Kidney epithelial cell (primary cell): ENCODE results near the gene KIF4B. TPM values are rescaled to one million over a fixed set of nuclear protein-coding genes. Genes with fewer than 3 reads are reported as not detected.

ENCODE experiments used
- DNase-seq: peaks from one replicate; pipeline ENCODE4 v3.0.0-alpha.2; 2010; ENCODE audit warnings: low read depth
- H3K27me3 ChIP-seq: 2 replicates; pipeline ENCODE4 v1.6.0; 2011; ENCODE audit warnings: low read length; ENCODE audit not compliant: control insufficient read depth, insufficient read depth
- H3K36me3 ChIP-seq: 2 replicates; pipeline ENCODE4 v1.5.1; 2011; ENCODE audit warnings: low read length; ENCODE audit not compliant: control insufficient read depth, insufficient read depth
- H3K4me3 ChIP-seq: 2 replicates; pipeline ENCODE4 v1.5.1; 2011; ENCODE audit warnings: low read depth, mild to moderate bottlenecking, control low read depth, low read length
- total RNA-seq: library from RNA; depleted of rRNA; stranded (reverse); fragments of >200 nt; gene quantifications from 2 replicates; pipeline ENCODE4 v1.2.3, GENCODE V29; 2015
- TF ChIP-seq, protein P1 (sequence below): IDR thresholded peaks from 2 replicates; pipeline ENCODE4 v1.5.1; 2011; ENCODE audit warnings: mild to moderate bottlenecking, moderate library complexity, low read length, control low read depth, inconsistent platforms; ENCODE audit not compliant: insufficient read depth, poor library complexity, severe bottlenecking

Gene KIF4B
- total RNA-seq, 1 donor from 2014 or later: not detected

DNA sequence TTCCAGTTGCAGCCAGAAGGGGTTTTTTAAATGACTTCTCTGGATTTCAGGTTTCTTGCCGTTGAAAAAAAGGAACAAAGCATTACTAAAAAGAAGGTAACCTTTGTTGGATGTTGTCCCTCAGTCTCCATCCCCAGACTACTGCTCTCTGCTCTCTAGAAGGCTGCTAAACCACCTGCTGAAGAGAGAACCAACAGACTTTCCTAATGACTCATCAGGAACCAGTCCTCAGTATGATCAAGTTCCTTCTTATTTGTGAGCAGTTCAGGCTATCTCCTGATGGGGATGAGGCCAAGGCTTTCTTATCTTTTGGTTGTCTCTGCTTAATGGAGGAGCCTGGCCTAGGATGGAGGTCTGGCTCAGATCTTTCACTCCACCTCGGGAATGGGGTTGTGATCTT is 4.1 kb downstream of the KIF4B start:
- Histone ChIP-seq H3K36me3 (no peaks in the 10 kb centered on the region), H3K4me3 (no peak overlapping the region), H3K27me3 (no peaks in the 10 kb centered on the region)
- TF ChIP-seq, protein P1, sequence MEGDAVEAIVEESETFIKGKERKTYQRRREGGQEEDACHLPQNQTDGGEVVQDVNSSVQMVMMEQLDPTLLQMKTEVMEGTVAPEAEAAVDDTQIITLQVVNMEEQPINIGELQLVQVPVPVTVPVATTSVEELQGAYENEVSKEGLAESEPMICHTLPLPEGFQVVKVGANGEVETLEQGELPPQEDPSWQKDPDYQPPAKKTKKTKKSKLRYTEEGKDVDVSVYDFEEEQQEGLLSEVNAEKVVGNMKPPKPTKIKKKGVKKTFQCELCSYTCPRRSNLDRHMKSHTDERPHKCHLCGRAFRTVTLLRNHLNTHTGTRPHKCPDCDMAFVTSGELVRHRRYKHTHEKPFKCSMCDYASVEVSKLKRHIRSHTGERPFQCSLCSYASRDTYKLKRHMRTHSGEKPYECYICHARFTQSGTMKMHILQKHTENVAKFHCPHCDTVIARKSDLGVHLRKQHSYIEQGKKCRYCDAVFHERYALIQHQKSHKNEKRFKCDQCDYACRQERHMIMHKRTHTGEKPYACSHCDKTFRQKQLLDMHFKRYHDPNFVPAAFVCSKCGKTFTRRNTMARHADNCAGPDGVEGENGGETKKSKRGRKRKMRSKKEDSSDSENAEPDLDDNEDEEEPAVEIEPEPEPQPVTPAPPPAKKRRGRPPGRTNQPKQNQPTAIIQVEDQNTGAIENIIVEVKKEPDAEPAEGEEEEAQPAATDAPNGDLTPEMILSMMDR: no peak
- DNase-seq: no peak

DNA sequence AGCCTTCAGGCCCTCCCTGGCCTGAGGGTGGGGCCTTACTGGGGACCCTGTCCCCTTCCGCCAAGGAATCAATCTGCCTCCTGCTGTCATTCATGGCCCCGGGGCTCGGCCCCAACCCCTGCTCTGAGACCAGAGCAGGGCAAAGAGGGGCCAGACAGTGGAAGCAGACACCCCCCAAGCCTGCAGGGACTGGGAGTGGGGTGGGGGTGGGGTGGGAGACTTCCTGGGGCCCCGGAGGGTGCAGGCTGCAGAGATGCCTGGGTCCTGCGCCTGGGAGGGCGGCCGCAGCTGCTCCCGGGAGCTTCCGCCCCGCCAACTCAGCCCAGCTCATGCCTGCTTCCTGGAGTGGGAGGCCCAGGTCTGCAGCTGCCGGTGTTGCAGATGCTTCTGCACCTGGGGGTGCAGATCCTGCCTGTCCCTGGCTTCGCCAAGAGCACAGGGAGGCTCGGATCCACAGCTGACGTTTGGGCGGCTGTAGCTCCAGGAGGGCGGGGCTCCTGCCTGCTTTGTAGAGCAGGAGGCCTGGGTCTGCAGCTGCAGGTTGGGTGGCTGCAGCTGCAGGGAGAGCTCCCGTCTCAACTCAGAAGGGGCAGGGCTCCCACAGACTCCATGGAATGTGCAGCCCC is 6.2 kb downstream of the KIF4B start:
- DNase-seq: no peak
- TF ChIP-seq, protein P1: no peak
- Histone ChIP-seq H3K36me3 (no peaks in the 10 kb centered on the region), H3K27me3 (no peaks in the 10 kb centered on the region), H3K4me3 (no peak overlapping the region)

GRCh38 chr5:155021842-155022241 is 8.3 kb downstream of the KIF4B start:
- H3K36me3 ChIP-seq: no peaks in the 10 kb centered on the region
- DNase-seq: no peak
- H3K27me3 ChIP-seq: no peaks in the 10 kb centered on the region
- TF ChIP-seq, protein P1: no peak
- H3K4me3 ChIP-seq: no peak overlapping the region

- Histone ChIP-seq H3K36me3 (no peaks in the 10 kb centered on the region), H3K4me3 (no peak overlapping the region), H3K27me3 (no peaks in the 10 kb centered on the region)
- TF ChIP-seq, protein P1: no peak
- no peak for DNase-seq
Observed at GRCh38 chr5:155023320-155023719, 9.8 kb downstream of the KIF4B start.

DNA sequence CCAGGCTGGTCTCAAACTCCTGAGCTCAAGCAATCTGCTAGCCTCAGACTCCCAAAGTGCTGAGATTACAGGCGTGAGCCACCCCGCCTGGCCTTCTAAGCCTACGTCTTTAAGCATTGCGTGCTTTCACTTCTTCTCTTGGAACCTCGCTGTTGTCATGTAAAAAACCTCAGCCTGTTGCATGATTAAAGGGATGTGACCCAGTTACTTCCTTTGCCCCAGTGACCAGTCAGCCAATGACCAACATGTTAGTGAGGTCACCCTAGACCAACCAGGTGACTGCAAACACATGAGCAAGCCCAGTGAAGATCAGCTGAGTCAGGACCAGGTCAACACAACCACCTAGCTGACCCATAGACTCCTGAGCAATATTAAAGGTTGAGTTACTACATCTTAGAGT is 10.5 kb downstream of the KIF4B start:
- TF ChIP-seq, protein P1: no peak
- no peak overlapping the region for H3K4me3 ChIP-seq
- no peaks in the 10 kb centered on the region for H3K27me3 ChIP-seq
- no peaks in the 10 kb centered on the region for H3K36me3 ChIP-seq
- no peak for DNase-seq

- no peaks in the 10 kb centered on the region for H3K27me3 ChIP-seq
- no peak for DNase-seq
- TF ChIP-seq, protein P1: no peak
Observed at GRCh38 chr5:155025895-155026294, 12.3 kb downstream of the KIF4B start.

More at GRCh38 chr5:155025895-155026294, 12.3 kb downstream of the KIF4B start:
- H3K36me3 ChIP-seq: no peaks in the 10 kb centered on the region
- no peak overlapping the region for H3K4me3 ChIP-seq
